ENCODE results near the gene ACSBG1. TPM values are rescaled to one million over a fixed set of nuclear protein-coding genes. Genes with fewer than 3 reads are reported as not detected.

Gene ACSBG1
- total and polyA plus RNA-seq, 2 of the 8 experiments (the other 6 are each of a cell fraction or from before 2014, with no cell fraction given) = 5.4 to 7.1 TPM

- TF ChIP-seq, protein P1, sequence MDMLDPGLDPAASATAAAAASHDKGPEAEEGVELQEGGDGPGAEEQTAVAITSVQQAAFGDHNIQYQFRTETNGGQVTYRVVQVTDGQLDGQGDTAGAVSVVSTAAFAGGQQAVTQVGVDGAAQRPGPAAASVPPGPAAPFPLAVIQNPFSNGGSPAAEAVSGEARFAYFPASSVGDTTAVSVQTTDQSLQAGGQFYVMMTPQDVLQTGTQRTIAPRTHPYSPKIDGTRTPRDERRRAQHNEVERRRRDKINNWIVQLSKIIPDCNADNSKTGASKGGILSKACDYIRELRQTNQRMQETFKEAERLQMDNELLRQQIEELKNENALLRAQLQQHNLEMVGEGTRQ (IDR thresholded peaks at IDR 0.05; ENCODE audit: low read length) = no peak
- TF ChIP-seq POU5F1 (IDR thresholded peaks at IDR 0.05; ENCODE audit: low read depth, low read length) (no peak), JUND (IDR thresholded peaks at IDR 0.05; ENCODE audit: low read length) (no peak), EZH2 (IDR thresholded peaks at IDR 0.05; ENCODE audit: low read depth, low read length, severe bottlenecking) (no peak), KDM1A (IDR thresholded peaks at IDR 0.05; ENCODE audit: borderline replicate concordance, low read length) (no peak)
These were observed 41.9 kb upstream of the ACSBG1 start (continued) for GRCh38 chr15:78276064-78276943.

All from H1 (cell line).